Keratinocyte (primary cell): ENCODE data around the gene GPR183. TPM values are rescaled to one million over a fixed set of nuclear protein-coding genes. Genes with fewer than 3 reads are reported as not detected.

Experiments
- DNase-seq: peaks from one replicate; pipeline ENCODE4 v3.0.0-alpha.2; 2011; ENCODE audit warnings: low read depth, missing footprints, low spot score
- FAIRE-seq: peaks from 2 replicates; lab custom pipeline; 2011; peaks lifted over from hg19 to GRCh38; lab: Jason Lieb, UNC
- H2AFZ ChIP-seq: 2 replicates; pipeline ENCODE4 v1.6.0; 2012; ENCODE audit warnings: low read length, control low read depth, inconsistent platforms; ENCODE audit not compliant: control insufficient read depth
- H3K27ac ChIP-seq: 2 replicates; pipeline ENCODE4 v1.5.1; 2011; ENCODE audit warnings: low read length; ENCODE audit not compliant: control insufficient read depth, insufficient read depth
- H3K27me3 ChIP-seq: 3 replicates; pipeline ENCODE4 v1.6.0; 2011; ENCODE audit warnings: low read length; ENCODE audit not compliant: control insufficient read depth, insufficient read depth; ENCODE audit errors: extremely low read depth
- H3K36me3 ChIP-seq, 2 experiments: 2 replicates in 1 of 2; 3 replicates in 1 of 2; pipeline ENCODE4 v1.5.1; 2011; ENCODE audit warnings: low read length in 2 of 2, mild to moderate bottlenecking in 1 of 2; ENCODE audit not compliant: control insufficient read depth in 2 of 2, insufficient read depth in 2 of 2; ENCODE audit errors: extremely low read depth in 1 of 2
- H3K4me1 ChIP-seq: 3 replicates; pipeline ENCODE4 v1.5.1; 2011; ENCODE audit warnings: low read length; ENCODE audit not compliant: control insufficient read depth, insufficient read depth; ENCODE audit errors: extremely low read depth
- H3K4me2 ChIP-seq: 3 replicates; pipeline ENCODE4 v1.6.0; 2011; ENCODE audit warnings: low read depth, low read length; ENCODE audit not compliant: control insufficient read depth, insufficient read depth; ENCODE audit errors: extremely low read depth
- H3K4me3 ChIP-seq, 3 experiments: fragments of 200-600 bp in 1 of 3; sonication (generic) in 1 of 3; 2 replicates in 2 of 3; 3 replicates in 1 of 3; pipeline ENCODE4 v1.5.1; 2011 to 2016; ENCODE audit warnings: low read length in 3 of 3, mild to moderate bottlenecking in 3 of 3, control low read depth in 2 of 3, inconsistent platforms in 1 of 3, low read depth in 1 of 3, mixed read lengths in 1 of 3, mixed run types in 1 of 3, moderate library complexity in 1 of 3; ENCODE audit not compliant: control insufficient read depth in 2 of 3, insufficient read depth in 2 of 3; ENCODE audit errors: extremely low read depth in 1 of 3
- H3K79me2 ChIP-seq: 2 replicates; pipeline ENCODE4 v1.6.0; 2012; ENCODE audit warnings: low read length; ENCODE audit not compliant: control insufficient read depth, insufficient read depth
- H3K9ac ChIP-seq: 3 replicates; pipeline ENCODE4 v1.6.0; 2011; ENCODE audit warnings: low read length; ENCODE audit not compliant: control insufficient read depth, insufficient read depth; ENCODE audit errors: extremely low read depth
- H3K9me1 ChIP-seq: 3 replicates; pipeline ENCODE4 v1.6.0; 2011; ENCODE audit warnings: low read length; ENCODE audit not compliant: control insufficient read depth, insufficient read depth; ENCODE audit errors: extremely low read depth
- H3K9me3 ChIP-seq: 2 replicates; pipeline ENCODE4 v1.5.1; 2012; ENCODE audit warnings: low read depth, low read length; ENCODE audit not compliant: control insufficient read depth
- H4K20me1 ChIP-seq: 3 replicates; pipeline ENCODE4 v1.6.0; 2011; ENCODE audit warnings: low read length; ENCODE audit not compliant: control insufficient read depth, insufficient read depth; ENCODE audit errors: extremely low read depth
- EZH2 ChIP-seq: IDR thresholded peaks from one replicate; pipeline ENCODE4 v1.6.1; 2012; ENCODE audit warnings: inconsistent platforms, mild to moderate bottlenecking, low read length, moderate library complexity
- dilution Hi-C: fragments of 300-500 bp; cut with MboI; formaldehyde crosslinking; loops from one replicate; pipeline ENCODE4 v1.7.0; 2020; ENCODE audit warnings: low sequenced_read_pairs; ENCODE audit not compliant: extremely low pct_ligation_motif_present
- polyA plus RNA-seq, 5 experiments: library from polyadenylated mRNA; depleted of rRNA in 3 of 5; stranded (reverse) in 3 of 5; stranded (forward) in 1 of 5; unstranded in 1 of 5; fragments of >200 nt; gene quantifications; 1 replicate in 1 of 5; 2 replicates in 3 of 5; 3 replicates in 1 of 5; pipeline versions ENCODE4 v1.2.1 to v1.2.3, GENCODE V29; 2011 to 2012; ENCODE audit warnings: missing spikeins in 2 of 5, low read depth in 1 of 5, low replicate concordance in 1 of 5
- TF ChIP-seq, protein P1 (sequence below), 3 experiments: IDR thresholded peaks in 1 of 3; conservative IDR thresholded peaks in 1 of 3; optimal IDR thresholded peaks in 1 of 3; 2 replicates in 2 of 3; 3 replicates in 1 of 3; pipeline versions ENCODE3 to v1.5.1; 2011; ENCODE audit warnings: low read length in 3 of 3, mild to moderate bottlenecking in 3 of 3, moderate library complexity in 2 of 3, control low read depth in 1 of 3, inconsistent platforms in 1 of 3; ENCODE audit not compliant: insufficient read depth in 2 of 3; ENCODE audit errors: extremely low read depth in 1 of 3

The GPR183 gene
- polyA plus RNA-seq, 1 donor (not counting 4 experiments of a cell fraction or from before 2014, with no cell fraction given): not detected

- Histone ChIP-seq H3K9me1 (no peaks in the 10 kb centered on the region), H3K79me2 (no peaks in the 10 kb centered on the region), H3K9me3 (no peaks in the 10 kb centered on the region), H3K4me2 (no peak overlapping the region), H3K4me1 (peaks cover 10% of the 10 kb centered on the region), H2AFZ (no peak overlapping the region), H3K36me3 (peaks cover 15 to 22% of the 10 kb centered on the region in 2 experiments), H3K9ac (no peak overlapping the region), H3K4me3 (no peak overlapping the region), H4K20me1 (peaks cover 7% of the 10 kb centered on the region), H3K27me3 (no peaks in the 10 kb centered on the region), H3K27ac (no peak overlapping the region)
- DNase-seq (no peak), FAIRE-seq (no peak)
- dilution Hi-C loops: no loop called here
- no peak for TF ChIP-seq EZH2
- TF ChIP-seq, protein P1, sequence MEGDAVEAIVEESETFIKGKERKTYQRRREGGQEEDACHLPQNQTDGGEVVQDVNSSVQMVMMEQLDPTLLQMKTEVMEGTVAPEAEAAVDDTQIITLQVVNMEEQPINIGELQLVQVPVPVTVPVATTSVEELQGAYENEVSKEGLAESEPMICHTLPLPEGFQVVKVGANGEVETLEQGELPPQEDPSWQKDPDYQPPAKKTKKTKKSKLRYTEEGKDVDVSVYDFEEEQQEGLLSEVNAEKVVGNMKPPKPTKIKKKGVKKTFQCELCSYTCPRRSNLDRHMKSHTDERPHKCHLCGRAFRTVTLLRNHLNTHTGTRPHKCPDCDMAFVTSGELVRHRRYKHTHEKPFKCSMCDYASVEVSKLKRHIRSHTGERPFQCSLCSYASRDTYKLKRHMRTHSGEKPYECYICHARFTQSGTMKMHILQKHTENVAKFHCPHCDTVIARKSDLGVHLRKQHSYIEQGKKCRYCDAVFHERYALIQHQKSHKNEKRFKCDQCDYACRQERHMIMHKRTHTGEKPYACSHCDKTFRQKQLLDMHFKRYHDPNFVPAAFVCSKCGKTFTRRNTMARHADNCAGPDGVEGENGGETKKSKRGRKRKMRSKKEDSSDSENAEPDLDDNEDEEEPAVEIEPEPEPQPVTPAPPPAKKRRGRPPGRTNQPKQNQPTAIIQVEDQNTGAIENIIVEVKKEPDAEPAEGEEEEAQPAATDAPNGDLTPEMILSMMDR (optimal IDR thresholded peaks at IDR 0.05 in 1 of 3, IDR thresholded peaks at IDR 0.05 in 1 of 3, conservative IDR thresholded peaks at IDR 0.05 in 1 of 3; ENCODE audit: extremely low read depth in 1 of 3, insufficient read depth in 2 of 3, low read length in 3 of 3): no peak
These were observed 46.0 kb upstream of the GPR183 start for GRCh38 chr13:99353246-99353600.

- no peak for FAIRE-seq
- Histone ChIP-seq H3K4me3 (no peak overlapping the region), H3K36me3 (peaks cover 11 to 20% of the 10 kb centered on the region in 2 experiments)
These were observed 45.4 kb upstream of the GPR183 start for GRCh38 chr13:99352351-99353245.

More at GRCh38 chr13:99352351-99353245, 45.4 kb upstream of the GPR183 start:
- Histone ChIP-seq H3K9ac (no peak overlapping the region), H3K79me2 (no peaks in the 10 kb centered on the region), H2AFZ (no peak overlapping the region), H3K4me2 (no peak overlapping the region), H3K27me3 (no peaks in the 10 kb centered on the region), H3K9me1 (no peaks in the 10 kb centered on the region), H3K27ac (no peak overlapping the region), H3K4me1 (peaks cover 10% of the 10 kb centered on the region), H3K9me3 (no peaks in the 10 kb centered on the region), H4K20me1 (peaks cover 7% of the 10 kb centered on the region)
- TF ChIP-seq EZH2: no peak
- TF ChIP-seq, protein P1 (optimal IDR thresholded peaks at IDR 0.05 in 1 of 3, IDR thresholded peaks at IDR 0.05 in 1 of 3, conservative IDR thresholded peaks at IDR 0.05 in 1 of 3; ENCODE audit: extremely low read depth in 1 of 3, insufficient read depth in 2 of 3, low read length in 3 of 3): no peak
- no peak for DNase-seq
- dilution Hi-C loops: no loop called here
